PC-3 (cell line): ENCODE results near the gene TTC16.

ENCODE experiments used
- EZH2 ChIP-seq: fragments of 300-600 bp; sonication (generic); IDR thresholded peaks from one replicate; pipeline ENCODE4 v1.6.1; 2017; ENCODE audit warnings: antibody characterized with exemption, mild to moderate bottlenecking, low read length; ENCODE audit not compliant: unreplicated experiment
- TF ChIP-seq, protein P1 (sequence below): fragments of 300-600 bp; sonication (generic); conservative IDR thresholded peaks from 2 replicates; pipeline ENCODE4 v1.5.1; 2017; ENCODE audit warnings: antibody characterized with exemption, low read depth, mild to moderate bottlenecking, low read length

DNA sequence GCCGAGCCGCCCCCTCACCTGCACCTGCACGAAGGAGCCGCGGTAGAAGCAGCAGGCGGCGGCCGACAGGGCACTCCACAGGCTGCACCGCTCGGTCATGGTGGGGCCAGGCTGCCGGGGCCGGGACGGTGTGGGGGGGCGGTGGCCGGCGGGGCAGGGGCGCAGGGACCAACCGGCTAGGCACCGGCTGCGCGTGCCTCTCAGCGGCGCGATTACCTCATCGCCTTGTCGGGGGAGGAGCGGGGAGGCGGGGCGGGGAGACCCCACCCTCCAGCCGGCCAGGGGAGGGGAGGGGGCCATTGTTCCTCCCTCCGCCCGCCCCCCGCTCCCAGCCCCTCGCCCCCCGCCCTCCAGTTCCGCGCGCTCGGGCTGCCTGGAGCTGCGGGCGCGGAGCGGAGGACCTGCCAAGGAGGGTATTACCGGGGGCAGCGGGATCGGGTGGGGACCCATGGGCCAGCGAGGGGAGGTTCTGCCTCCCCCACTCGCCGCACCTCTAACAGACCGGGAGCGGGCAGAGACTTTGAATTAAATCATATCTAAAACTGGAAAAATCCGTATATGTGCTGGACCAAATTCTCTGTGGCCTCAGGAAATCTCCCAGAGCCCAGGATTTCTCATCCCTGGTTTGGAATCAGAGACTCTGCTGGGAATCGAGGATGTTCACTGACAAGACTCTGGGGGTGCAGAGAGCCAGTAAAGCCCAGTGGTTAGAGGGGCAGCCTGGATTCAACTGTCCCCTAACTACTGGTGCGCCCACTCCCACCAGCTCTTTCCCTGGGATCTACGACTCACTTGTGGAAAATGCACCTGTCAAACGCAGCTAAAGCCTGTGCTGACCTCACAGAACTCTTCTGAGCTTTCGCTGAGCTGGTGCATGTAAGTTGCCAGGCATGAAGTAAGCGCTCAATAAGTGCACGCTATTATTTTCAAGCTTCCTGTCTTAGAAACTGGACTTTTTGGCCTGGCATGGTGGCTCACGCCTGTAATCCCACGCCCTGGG, 39.5 kb downstream of the TTC16 start:
- TF ChIP-seq, protein P1, sequence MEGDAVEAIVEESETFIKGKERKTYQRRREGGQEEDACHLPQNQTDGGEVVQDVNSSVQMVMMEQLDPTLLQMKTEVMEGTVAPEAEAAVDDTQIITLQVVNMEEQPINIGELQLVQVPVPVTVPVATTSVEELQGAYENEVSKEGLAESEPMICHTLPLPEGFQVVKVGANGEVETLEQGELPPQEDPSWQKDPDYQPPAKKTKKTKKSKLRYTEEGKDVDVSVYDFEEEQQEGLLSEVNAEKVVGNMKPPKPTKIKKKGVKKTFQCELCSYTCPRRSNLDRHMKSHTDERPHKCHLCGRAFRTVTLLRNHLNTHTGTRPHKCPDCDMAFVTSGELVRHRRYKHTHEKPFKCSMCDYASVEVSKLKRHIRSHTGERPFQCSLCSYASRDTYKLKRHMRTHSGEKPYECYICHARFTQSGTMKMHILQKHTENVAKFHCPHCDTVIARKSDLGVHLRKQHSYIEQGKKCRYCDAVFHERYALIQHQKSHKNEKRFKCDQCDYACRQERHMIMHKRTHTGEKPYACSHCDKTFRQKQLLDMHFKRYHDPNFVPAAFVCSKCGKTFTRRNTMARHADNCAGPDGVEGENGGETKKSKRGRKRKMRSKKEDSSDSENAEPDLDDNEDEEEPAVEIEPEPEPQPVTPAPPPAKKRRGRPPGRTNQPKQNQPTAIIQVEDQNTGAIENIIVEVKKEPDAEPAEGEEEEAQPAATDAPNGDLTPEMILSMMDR = no peak
- no peak for TF ChIP-seq EZH2
